Measurements from ENCODE around the gene SLC12A4. TPM values are rescaled to one million over a fixed set of nuclear protein-coding genes. Genes with fewer than 3 reads are reported as not detected.

The SLC12A4 gene
- total RNA-seq, 1 experiment from 2014 or later, result 33.2 TPM

DNA sequence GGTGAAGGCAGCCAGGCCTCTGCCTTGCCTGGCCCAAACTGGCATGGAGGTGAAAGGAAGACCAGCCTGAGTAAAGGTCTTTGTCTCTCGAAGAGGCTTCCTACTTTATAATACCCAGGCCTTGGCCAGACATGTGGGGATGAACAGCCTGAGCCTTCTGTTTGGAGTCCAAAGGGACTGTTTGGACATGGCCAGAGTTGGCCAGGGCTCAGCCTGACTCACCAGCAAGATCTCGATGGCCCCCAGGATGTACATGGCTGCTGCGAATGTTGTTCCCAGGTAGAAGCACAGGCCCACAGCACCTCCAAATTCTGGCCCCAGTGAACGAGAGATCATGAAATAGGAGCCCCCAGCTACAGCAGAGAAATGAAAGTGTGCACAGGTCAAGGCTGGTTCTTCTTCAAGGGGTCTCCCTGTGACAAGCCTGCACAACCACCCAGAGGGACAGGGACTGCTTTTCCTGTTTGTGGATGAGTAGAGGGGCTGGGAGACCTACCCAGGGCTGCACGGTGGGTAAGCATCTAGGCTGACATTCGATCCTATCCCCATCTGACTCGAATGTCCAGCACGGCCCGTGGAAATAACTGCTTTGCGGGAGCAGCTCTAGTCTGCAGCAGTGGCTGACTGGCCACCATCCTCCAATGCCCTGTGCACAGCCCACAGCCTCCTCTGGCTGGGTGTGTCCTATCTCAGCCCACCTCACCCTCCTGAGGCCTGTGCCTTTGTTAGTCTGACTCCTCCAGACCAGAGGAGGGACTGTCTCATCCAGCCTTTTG is 13.8 kb downstream of the SLC12A4 start:
- POLR2A ChIA-PET (ENCODE audit: unreplicated experiment), result no interaction called here
- no peak for ATAC-seq
- intact Hi-C loops (cut with micrococcal nuclease), result no loop called here

DNA sequence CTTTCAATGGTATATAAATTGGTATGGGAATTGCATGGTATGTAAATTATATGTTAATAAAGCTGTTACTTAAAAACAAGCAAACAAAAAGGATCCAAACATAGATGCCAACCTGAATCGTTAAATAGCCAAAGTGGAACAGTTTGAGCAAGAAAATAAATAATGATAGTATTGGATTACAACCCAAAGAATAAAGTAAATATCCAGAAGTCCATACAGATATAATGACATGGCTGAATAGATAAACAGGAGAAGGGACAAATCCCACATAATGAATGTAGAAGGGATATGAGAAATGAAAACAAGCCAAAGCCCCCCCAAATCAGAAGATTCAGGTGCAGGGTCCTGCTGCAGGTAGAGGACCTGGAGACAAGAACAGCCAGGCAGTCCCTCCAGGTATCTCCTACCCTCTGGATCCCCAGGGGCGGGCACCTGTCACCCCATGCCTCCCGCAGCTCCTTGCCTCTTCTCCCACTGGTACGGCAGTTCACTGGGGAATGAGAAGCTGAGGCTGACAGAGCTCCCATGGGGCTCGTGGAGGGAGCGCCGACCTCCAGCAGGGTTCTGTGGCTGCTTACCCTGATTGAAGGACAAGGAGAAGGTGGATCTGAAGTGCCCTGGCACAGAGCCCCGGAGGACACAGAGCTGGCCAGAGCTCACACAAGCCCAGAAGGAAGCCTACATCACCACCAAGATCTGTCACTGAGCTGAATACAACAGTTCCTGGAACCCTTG is 14.6 kb downstream of the SLC12A4 start:
- Histone ChIP-seq H3K4me2 (ENCODE audit: low read length) (no peak overlapping the region), H3K36me3 (ENCODE audit: low read depth, low read length) (no peaks in the 10 kb centered on the region; the same call in 1 of the 2 replicates), H3K27me3 (ENCODE audit: low read length) (no peaks in the 10 kb centered on the region), H3K9me2 (replicated peaks; ENCODE audit: low read length) (no peaks in the 10 kb centered on the region), H3K79me2 (ENCODE audit: low read length) (no peaks in the 10 kb centered on the region), H3K9ac (ENCODE audit: low read length) (no peak overlapping the region), H2AFZ (ENCODE audit: low read length) (no peak overlapping the region), H3K27ac (ENCODE audit: low read length) (no peak overlapping the region), H4K20me1 (ENCODE audit: low read length) (no peaks in the 10 kb centered on the region), H3K4me1 (ENCODE audit: insufficient read depth, low read length) (no peaks in the 10 kb centered on the region), H3K9me3 (ENCODE audit: low read length) (no peaks in the 10 kb centered on the region), H3K4me3 (ENCODE audit: low read length) (no peak overlapping the region), H3F3A (ENCODE audit: low read length, unreplicated experiment) (no peaks in the 10 kb centered on the region)
- no peak for TF ChIP-seq EZH2 (IDR thresholded peaks at IDR 0.05; ENCODE audit: low read length, unreplicated experiment)
- TF ChIP-seq, protein P1, sequence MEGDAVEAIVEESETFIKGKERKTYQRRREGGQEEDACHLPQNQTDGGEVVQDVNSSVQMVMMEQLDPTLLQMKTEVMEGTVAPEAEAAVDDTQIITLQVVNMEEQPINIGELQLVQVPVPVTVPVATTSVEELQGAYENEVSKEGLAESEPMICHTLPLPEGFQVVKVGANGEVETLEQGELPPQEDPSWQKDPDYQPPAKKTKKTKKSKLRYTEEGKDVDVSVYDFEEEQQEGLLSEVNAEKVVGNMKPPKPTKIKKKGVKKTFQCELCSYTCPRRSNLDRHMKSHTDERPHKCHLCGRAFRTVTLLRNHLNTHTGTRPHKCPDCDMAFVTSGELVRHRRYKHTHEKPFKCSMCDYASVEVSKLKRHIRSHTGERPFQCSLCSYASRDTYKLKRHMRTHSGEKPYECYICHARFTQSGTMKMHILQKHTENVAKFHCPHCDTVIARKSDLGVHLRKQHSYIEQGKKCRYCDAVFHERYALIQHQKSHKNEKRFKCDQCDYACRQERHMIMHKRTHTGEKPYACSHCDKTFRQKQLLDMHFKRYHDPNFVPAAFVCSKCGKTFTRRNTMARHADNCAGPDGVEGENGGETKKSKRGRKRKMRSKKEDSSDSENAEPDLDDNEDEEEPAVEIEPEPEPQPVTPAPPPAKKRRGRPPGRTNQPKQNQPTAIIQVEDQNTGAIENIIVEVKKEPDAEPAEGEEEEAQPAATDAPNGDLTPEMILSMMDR (conservative IDR thresholded peaks at IDR 0.05; ENCODE audit: low read depth, low read length), result no peak
- TF ChIP-seq EZH2phosphoT487 (IDR thresholded peaks at IDR 0.05; ENCODE audit: borderline replicate concordance, low read length), result no peak
- CTCF ChIA-PET, result no interaction called here
- no TSS peak for BruUV-seq (replicated peaks)
- ATAC-seq, result no peak
- intact Hi-C loops (cut with micrococcal nuclease), result no loop called here
- POLR2A ChIA-PET (ENCODE audit: unreplicated experiment), result no interaction called here
- DNase-seq, result no peak

More for the DNA sequence above, 13.8 kb downstream of the SLC12A4 start:
- H3K27ac ChIP-seq (ENCODE audit: low read length), result no peak overlapping the region
- H3K9me3 ChIP-seq (ENCODE audit: low read length), result no peaks in the 10 kb centered on the region
- H3K4me1 ChIP-seq (ENCODE audit: insufficient read depth, low read length), result no peaks in the 10 kb centered on the region
- no peak overlapping the region for H3K4me3 ChIP-seq (ENCODE audit: low read length)
- DNase-seq, result no peak
- BruUV-seq (replicated peaks), result no TSS peak
- no peak overlapping the region for H2AFZ ChIP-seq (ENCODE audit: low read length)
- no peaks in the 10 kb centered on the region for H3F3A ChIP-seq (ENCODE audit: low read length, unreplicated experiment)
- no peaks in the 10 kb centered on the region for H3K79me2 ChIP-seq (ENCODE audit: low read length)
- H3K9ac ChIP-seq (ENCODE audit: low read length), result no peak overlapping the region
- CTCF ChIA-PET, result no interaction called here
- TF ChIP-seq, protein P1 (conservative IDR thresholded peaks at IDR 0.05; ENCODE audit: low read depth, low read length), result no peak
- no peak for TF ChIP-seq EZH2phosphoT487 (IDR thresholded peaks at IDR 0.05; ENCODE audit: borderline replicate concordance, low read length)
- no peak for TF ChIP-seq EZH2 (IDR thresholded peaks at IDR 0.05; ENCODE audit: low read length, unreplicated experiment)
- H4K20me1 ChIP-seq (ENCODE audit: low read length), result no peaks in the 10 kb centered on the region
- no peaks in the 10 kb centered on the region for H3K27me3 ChIP-seq (ENCODE audit: low read length)
- H3K4me2 ChIP-seq (ENCODE audit: low read length), result no peak overlapping the region
- no peaks in the 10 kb centered on the region for H3K9me2 ChIP-seq (replicated peaks; ENCODE audit: low read length)
- no peaks in the 10 kb centered on the region; the same call in 1 of the 2 replicates for H3K36me3 ChIP-seq (ENCODE audit: low read depth, low read length)

DNA sequence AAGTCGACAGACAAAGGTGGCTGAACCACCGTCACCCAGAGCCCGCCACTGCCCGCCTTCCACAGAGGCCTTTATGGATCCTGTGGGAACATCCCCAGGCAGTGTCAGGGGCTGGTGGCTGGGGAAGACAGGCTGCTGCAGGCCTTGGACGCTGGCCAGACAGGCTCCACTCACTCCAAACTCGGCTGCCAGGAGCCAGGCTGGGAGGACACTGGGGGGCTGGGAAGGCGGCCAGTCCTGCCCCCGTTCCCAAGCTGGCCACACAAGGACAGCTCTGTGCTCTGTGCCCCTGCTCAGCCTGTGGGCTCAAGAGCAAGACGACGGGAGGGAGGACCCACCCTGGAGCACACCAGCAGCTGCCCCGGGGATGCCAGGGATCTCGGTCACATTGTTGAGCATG is 17.0 kb downstream of the SLC12A4 start:
- Histone ChIP-seq H3K4me2 (ENCODE audit: low read length) (no peak overlapping the region), H3K79me2 (ENCODE audit: low read length) (no peaks in the 10 kb centered on the region), H3K4me1 (ENCODE audit: insufficient read depth, low read length) (no peaks in the 10 kb centered on the region), H3K4me3 (ENCODE audit: low read length) (no peak overlapping the region), H3K27ac (ENCODE audit: low read length) (no peak overlapping the region), H3K9ac (ENCODE audit: low read length) (no peak overlapping the region), H3K36me3 (ENCODE audit: low read depth, low read length) (no peaks in the 10 kb centered on the region; the same call in 1 of the 2 replicates), H3K27me3 (ENCODE audit: low read length) (no peaks in the 10 kb centered on the region), H4K20me1 (ENCODE audit: low read length) (no peaks in the 10 kb centered on the region), H2AFZ (ENCODE audit: low read length) (no peak overlapping the region), H3F3A (ENCODE audit: low read length, unreplicated experiment) (no peaks in the 10 kb centered on the region), H3K9me2 (replicated peaks; ENCODE audit: low read length) (no peaks in the 10 kb centered on the region), H3K9me3 (ENCODE audit: low read length) (no peaks in the 10 kb centered on the region)
- POLR2A ChIA-PET (ENCODE audit: unreplicated experiment), result no interaction called here
- DNase-seq (no peak), ATAC-seq (no peak)
- intact Hi-C loops (cut with micrococcal nuclease), result no loop called here
- CTCF ChIA-PET, result no interaction called here
- TF ChIP-seq, protein P1 (conservative IDR thresholded peaks at IDR 0.05; ENCODE audit: low read depth, low read length), result no peak
- no peak for TF ChIP-seq EZH2 (IDR thresholded peaks at IDR 0.05; ENCODE audit: low read length, unreplicated experiment)
- no peak for TF ChIP-seq EZH2phosphoT487 (IDR thresholded peaks at IDR 0.05; ENCODE audit: borderline replicate concordance, low read length)
- no TSS peak for BruUV-seq (replicated peaks)

All from PC-3 (cell line).